HUES6 (cell line): ENCODE results near the gene KDF1.
"Not testable (repeated sequence)": the region's sequence is repeated elsewhere in the genome, so short reads cannot be mapped to it uniquely, and the experiment has no call there.

Source experiments
- H3K27ac ChIP-seq: 2 replicates; pipeline ENCODE4 v1.7.0; 2013; ENCODE audit warnings: low read depth, mild to moderate bottlenecking, low read length, inconsistent platforms
- H3K27me3 ChIP-seq: 2 replicates; pipeline ENCODE4 v1.6.1; 2013; ENCODE audit warnings: low read length; ENCODE audit not compliant: control insufficient read depth, insufficient read depth
- H3K36me3 ChIP-seq: 2 replicates; pipeline ENCODE4 v1.6.1; 2013; ENCODE audit warnings: low read length; ENCODE audit not compliant: control insufficient read depth, insufficient read depth
- H3K4me1 ChIP-seq: 2 replicates; pipeline ENCODE4 v1.6.1; 2013; ENCODE audit warnings: low read length; ENCODE audit not compliant: control insufficient read depth, insufficient read depth
- H3K4me3 ChIP-seq: 2 replicates; pipeline ENCODE4 v1.5.1; 2013; ENCODE audit warnings: low read depth, low read length
- H3K9ac ChIP-seq: one replicate; pipeline ENCODE4 v1.6.1; 2013; ENCODE audit warnings: mild to moderate bottlenecking, low read length
- H3K9me3 ChIP-seq: 2 replicates; pipeline ENCODE4 v1.6.1; 2013; ENCODE audit warnings: low read depth, low read length; ENCODE audit not compliant: control insufficient read depth, insufficient read depth

Gene KDF1

DNA sequence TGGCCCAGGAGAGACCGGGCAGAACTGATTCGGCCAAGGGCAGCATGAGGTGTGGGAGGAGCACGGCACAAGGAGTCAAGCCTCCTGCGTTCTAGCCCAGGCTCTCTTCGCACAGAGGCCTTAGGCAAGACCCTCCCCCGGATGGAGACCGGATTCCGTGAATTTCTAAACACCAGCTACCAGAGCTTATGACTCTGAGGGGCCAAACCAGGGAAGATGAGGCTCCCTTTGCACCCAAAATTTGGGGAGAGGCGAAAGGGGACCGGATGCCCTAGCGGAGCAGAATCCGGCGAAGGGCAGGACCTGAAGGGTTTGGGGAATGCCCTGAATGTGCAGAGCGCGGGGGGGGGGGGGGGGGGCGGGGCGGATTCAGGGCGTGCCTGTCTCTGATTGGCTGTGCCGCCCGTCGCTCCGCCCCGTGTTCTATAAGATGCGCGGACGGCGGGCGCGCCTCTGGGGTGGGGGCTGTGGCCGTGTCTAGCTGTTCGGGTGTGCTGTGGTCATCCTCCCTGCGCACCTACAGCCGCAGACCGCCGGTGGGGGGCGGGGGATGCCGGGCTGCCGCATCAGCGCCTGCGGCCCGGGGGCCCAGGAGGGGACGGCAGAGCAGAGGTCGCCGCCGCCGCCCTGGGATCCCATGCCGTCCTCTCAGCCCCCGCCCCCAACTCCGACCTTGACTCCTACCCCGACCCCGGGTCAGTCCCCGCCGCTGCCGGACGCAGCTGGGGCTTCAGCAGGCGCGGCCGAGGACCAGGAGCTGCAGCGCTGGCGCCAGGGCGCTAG, 33.2 kb upstream of the KDF1 start, which contains the start of gene TRNP1:
Gene TRNP1, plus strand, starts transcription at position 456 of the 783 bp plus-strand sequence. Its CDS starts 95 bp downstream, at position 551.
- Histone ChIP-seq H3K9ac (peak within 1 kb of the TSS; percentile 81), H3K9me3 (no peaks in the 10 kb centered on the region), H3K36me3 (peaks cover 4% of the 10 kb centered on the region; the same call in 1 of the 2 replicates), H3K4me3 (peak within 1 kb of the TSS; percentile 86), H3K27me3 (peaks cover 18% of the 10 kb centered on the region; the same call in 1 of the 2 replicates), H3K27ac (peak within 1 kb of the TSS; percentile 44; the same call in 1 of the 2 replicates), H3K4me1 (peaks cover 49% of the 10 kb centered on the region)

- Histone ChIP-seq H3K4me3 (no peak overlapping the region), H3K9ac (no peak overlapping the region), H3K4me1 (peaks cover 35% of the 10 kb centered on the region), H3K27me3 (peaks cover 18% of the 10 kb centered on the region; the same call in 1 of the 2 replicates), H3K36me3 (peaks cover 4% of the 10 kb centered on the region; the same call in 1 of the 2 replicates), H3K27ac (no peak overlapping the region), H3K9me3 (no peaks in the 10 kb centered on the region)
Measured at GRCh38 chr1:26991310-26992116, 31.2 kb upstream of the KDF1 start.

GRCh38 chr1:26989403-26990109, 29.3 kb upstream of the KDF1 start:
- peaks cover 17% of the 10 kb centered on the region; the same call in 1 of the 2 replicates for H3K4me1 ChIP-seq
- not testable (repeated sequence) for H3K4me3 ChIP-seq

GRCh38 chr1:26986658-26987057, 26.4 kb upstream of the KDF1 start:
- Histone ChIP-seq H3K36me3 (no peaks in the 10 kb centered on the region), H3K4me1 (peaks cover 9% of the 10 kb centered on the region; the same call in 1 of the 2 replicates), H3K27ac (no peak overlapping the region), H3K9me3 (no peaks in the 10 kb centered on the region), H3K4me3 (no peak overlapping the region), H3K9ac (no peak overlapping the region), H3K27me3 (peaks cover 2% of the 10 kb centered on the region; the same call in 1 of the 2 replicates)

More at GRCh38 chr1:26989403-26990109, 29.3 kb upstream of the KDF1 start:
- H3K9ac ChIP-seq, H3K27me3 ChIP-seq, H3K36me3 ChIP-seq, H3K9me3 ChIP-seq, H3K27ac ChIP-seq: not testable (repeated sequence)

DNA sequence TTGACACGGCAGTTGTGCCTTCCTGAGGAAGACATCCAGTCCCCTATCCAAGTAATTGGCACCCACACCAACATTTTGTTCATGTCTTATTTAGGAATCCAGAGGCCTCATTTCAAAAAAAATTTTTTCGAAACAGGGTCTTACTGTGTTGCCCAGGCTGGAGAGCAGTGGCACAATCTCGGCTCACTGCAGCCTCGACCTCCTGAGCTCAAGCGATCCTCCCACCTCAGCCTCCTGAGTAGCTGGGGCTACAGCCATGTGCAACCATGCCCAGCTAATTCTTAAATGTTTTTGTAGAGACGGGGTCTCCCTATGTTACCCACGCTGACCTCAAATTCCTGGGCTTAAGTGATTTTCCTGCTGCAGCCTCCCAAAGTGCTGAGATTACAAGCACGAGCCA, 24.0 kb upstream of the KDF1 start:
- Histone ChIP-seq H3K27me3 (no peaks in the 10 kb centered on the region), H3K9me3 (no peaks in the 10 kb centered on the region), H3K27ac (no peak overlapping the region), H3K36me3 (no peaks in the 10 kb centered on the region), H3K4me3 (no peak overlapping the region), H3K9ac (no peak overlapping the region), H3K4me1 (no peaks in the 10 kb centered on the region)

GRCh38 chr1:26983863-26984262, 23.6 kb upstream of the KDF1 start:
- no peak overlapping the region for H3K9ac ChIP-seq
- no peaks in the 10 kb centered on the region for H3K4me1 ChIP-seq
- H3K36me3 ChIP-seq = no peaks in the 10 kb centered on the region
- no peak overlapping the region for H3K4me3 ChIP-seq
- H3K27ac ChIP-seq = no peak overlapping the region
- no peaks in the 10 kb centered on the region for H3K27me3 ChIP-seq
- no peaks in the 10 kb centered on the region for H3K9me3 ChIP-seq

DNA sequence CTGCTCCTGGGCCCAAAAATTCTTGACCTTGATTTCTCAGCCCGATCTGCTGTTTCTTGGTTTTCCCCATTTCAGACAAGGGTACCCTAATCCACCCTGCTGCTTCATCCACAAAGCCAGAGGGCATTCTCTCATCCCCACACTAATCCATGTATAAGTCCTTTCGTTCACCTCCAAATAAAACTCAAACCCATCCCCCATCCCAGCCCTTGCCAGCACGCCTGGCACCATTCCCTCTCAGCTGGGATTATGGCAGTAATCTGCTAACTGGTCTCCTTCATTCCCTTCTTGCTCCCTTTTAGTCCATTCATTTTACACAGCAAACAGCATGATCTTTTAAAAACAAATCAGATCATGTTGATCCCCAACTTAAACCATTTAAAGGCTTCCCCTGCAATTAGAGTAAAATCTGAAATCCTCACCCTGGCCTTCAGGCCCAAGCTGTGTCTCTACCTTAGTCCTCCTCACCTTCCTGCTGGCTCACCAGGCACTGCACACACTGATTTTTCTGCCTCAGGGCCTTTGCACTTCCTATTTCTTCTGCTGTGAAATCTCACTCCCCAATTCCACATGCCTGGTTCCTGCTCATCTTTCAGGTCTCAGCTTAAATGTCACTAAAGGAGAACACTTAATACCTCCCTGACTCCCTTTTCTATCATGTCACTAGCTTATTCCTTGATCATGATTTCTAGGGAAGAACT, 21.0 kb upstream of the KDF1 start:
- no peaks in the 10 kb centered on the region for H3K36me3 ChIP-seq
- no peaks in the 10 kb centered on the region for H3K4me1 ChIP-seq
- H3K9ac ChIP-seq = no peak overlapping the region
- H3K27ac ChIP-seq = no peak overlapping the region
- H3K4me3 ChIP-seq = no peak overlapping the region
- no peaks in the 10 kb centered on the region for H3K27me3 ChIP-seq
- no peaks in the 10 kb centered on the region for H3K9me3 ChIP-seq

DNA sequence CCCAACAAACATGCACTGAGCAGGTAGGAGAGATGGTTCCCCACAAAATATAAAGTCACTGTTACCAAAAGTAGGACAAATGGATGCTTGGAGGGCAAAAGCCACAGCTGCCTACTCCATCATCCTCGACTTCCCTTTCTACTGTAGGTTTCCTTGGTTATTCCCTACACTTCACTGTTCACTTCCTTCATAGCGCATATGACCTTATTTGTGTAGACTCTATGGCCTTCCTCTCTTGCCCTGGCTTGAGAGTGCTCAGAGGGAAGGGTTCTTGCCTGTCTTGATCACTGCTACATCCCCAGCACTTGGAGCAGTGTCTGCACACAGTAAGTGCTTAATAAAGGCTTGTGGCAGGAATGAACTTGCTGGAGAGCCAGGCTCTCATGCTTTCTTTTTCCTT, 18.6 kb upstream of the KDF1 start:
- H3K9ac ChIP-seq = no peak overlapping the region
- no peaks in the 10 kb centered on the region for H3K4me1 ChIP-seq
- H3K36me3 ChIP-seq = no peaks in the 10 kb centered on the region
- H3K27me3 ChIP-seq = no peaks in the 10 kb centered on the region
- no peak overlapping the region for H3K27ac ChIP-seq
- no peaks in the 10 kb centered on the region for H3K9me3 ChIP-seq
- no peak overlapping the region for H3K4me3 ChIP-seq

- H3K9me3 ChIP-seq = no peaks in the 10 kb centered on the region
- H3K27ac ChIP-seq = no peak overlapping the region
- H3K27me3 ChIP-seq = no peaks in the 10 kb centered on the region
- no peak overlapping the region for H3K9ac ChIP-seq
- H3K36me3 ChIP-seq = no peaks in the 10 kb centered on the region
- H3K4me3 ChIP-seq = no peak overlapping the region
- H3K4me1 ChIP-seq = peaks cover 8% of the 10 kb centered on the region
Measured at GRCh38 chr1:26976621-26977510, 16.6 kb upstream of the KDF1 start.
